Measurements from ENCODE around the gene TPCN1.

GRCh38 chr12:113239811-113240331 lies 18.6 kb downstream of the TPCN1 start:
- no peak for TF ChIP-seq POLR2A (IDR thresholded peaks at IDR 0.05; ENCODE audit: low read length)
- TF ChIP-seq GATA1 (IDR thresholded peaks at IDR 0.05; ENCODE audit: low read depth, low read length), result no peak
